Activated CD4-positive, alpha-beta T cell treated with anti-CD3 and anti-CD28 coated beads, Interleukin-2, amount 10 ng/mL, durations not matched to agents 24 days and 14 days (primary cell): ENCODE results near the gene POLR2E. TPM values are rescaled to one million over a fixed set of nuclear protein-coding genes. Genes with fewer than 3 reads are reported as not detected.

Source experiments
- DNase-seq: peaks from one replicate; pipeline ENCODE4 v3.0.0; 2022
- H3K27ac Mint-ChIP-seq: one replicate; pipeline ENCODE4 v1.8.0; 2022; ENCODE audit warnings: mild to moderate bottlenecking, mixed read lengths
- H3K27me3 Mint-ChIP-seq: one replicate; pipeline ENCODE4 v1.8.0; 2022; ENCODE audit warnings: mixed read lengths
- H3K36me3 Mint-ChIP-seq: one replicate; pipeline ENCODE4 v1.8.0; 2022; ENCODE audit warnings: low read depth, mild to moderate bottlenecking, mixed read lengths
- H3K4me1 Mint-ChIP-seq: one replicate; pipeline ENCODE4 v1.8.0; 2021; ENCODE audit warnings: mixed read lengths
- H3K4me3 Mint-ChIP-seq: one replicate; pipeline ENCODE4 v1.8.0; 2022; ENCODE audit warnings: mild to moderate bottlenecking, moderate library complexity, mixed read lengths
- H3K9me3 Mint-ChIP-seq: one replicate; pipeline ENCODE4 v1.8.0; 2021; ENCODE audit warnings: mixed read lengths
- intact Hi-C: fragments of 100-400 bp; cut with micrococcal nuclease; formaldehyde crosslinking; loops from one replicate; pipeline ENCODE4 v1.15.1; 2023
- total RNA-seq: library from RNA; stranded (reverse); gene quantifications from 2 replicates; pipeline ENCODE4 v1.2.3, GENCODE V29; 2022

POLR2E gene
- total RNA-seq, 1 donor from 2014 or later, result 273 TPM

DNA sequence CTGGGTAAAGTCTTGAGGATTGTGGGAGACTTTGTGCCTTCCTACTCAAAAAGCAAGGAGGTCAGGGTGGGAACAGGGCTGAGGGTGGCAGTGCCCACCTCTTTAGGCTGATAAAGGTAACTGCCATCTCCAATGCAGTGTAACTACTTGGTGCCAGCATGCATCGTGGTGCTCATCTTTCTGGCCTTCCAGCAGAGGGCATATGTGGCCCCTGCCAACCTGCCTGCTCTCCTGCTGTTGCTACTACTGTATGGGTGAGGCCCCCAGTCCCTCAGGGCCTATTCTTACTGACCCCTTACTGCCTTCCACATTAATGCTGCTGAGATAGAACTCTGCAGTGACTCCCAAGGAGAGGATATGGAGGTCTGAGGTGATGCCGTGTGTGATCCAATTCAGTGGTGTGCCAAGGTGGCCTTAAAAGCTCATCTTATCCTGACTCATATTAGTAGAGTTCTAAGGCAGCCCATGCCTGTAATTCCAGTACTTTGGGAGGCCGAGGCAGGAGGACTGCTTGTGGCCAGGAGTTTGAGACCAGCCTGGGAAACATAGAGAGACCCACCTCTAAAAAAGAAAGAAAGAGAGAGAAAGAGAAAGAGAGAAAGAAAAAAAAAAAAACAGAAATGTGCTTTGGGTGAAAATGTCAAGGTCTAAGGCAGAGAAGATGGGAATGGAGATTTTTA lies 37.9 kb downstream of the POLR2E start:
- DNase-seq, result peak; percentile 80
- Mint-ChIP-seq H3K27ac (peak overlapping the region; percentile 38), H3K9me3 (no peaks in the 10 kb centered on the region), H3K36me3 (peaks cover 13% of the 10 kb centered on the region), H3K4me1 (peaks cover 16% of the 10 kb centered on the region), H3K4me3 (no peak overlapping the region), H3K27me3 (no peaks in the 10 kb centered on the region)
- intact Hi-C loops, result no loop called here

DNA sequence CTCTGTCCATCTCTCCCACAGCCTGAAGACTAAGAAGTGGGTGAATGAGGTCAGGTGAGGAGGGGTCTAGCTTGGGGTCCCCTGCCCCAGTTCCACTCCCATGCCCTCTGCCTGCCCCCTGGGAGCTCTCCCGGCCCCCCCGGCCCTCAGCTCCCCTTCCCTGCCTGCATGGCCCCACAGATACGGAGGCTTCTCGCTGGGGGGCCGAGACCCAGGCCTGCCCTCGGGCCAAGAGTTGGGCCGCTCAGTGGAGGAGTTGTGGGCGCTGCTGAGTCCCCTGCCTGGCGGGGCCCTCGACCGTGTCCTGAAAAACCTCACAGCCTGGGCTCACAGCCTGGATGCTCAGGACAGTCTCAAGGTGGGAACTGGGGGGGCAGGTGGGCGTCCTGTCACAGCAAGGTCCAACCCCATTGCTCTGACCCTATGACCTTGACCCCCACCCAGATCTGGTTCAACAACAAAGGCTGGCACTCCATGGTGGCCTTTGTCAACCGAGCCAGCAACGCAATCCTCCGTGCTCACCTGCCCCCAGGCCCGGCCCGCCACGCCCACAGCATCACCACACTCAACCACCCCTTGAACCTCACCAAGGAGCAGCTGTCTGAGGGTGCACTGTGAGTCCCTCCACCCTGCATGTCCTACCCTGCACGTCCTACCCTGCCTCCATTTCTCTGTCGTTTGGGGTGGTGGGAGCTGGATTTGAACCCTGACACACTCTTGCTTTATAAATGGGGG lies 39.1 kb downstream of the POLR2E start:
- H3K36me3 Mint-ChIP-seq, result peaks cover 15% of the 10 kb centered on the region
- no peaks in the 10 kb centered on the region for H3K9me3 Mint-ChIP-seq
- no peak for DNase-seq
- H3K27ac Mint-ChIP-seq, result no peak overlapping the region
- no peak overlapping the region for H3K4me3 Mint-ChIP-seq
- no peaks in the 10 kb centered on the region for H3K27me3 Mint-ChIP-seq
- intact Hi-C loops, result no loop called here
- H3K4me1 Mint-ChIP-seq, result peaks cover 15% of the 10 kb centered on the region

DNA sequence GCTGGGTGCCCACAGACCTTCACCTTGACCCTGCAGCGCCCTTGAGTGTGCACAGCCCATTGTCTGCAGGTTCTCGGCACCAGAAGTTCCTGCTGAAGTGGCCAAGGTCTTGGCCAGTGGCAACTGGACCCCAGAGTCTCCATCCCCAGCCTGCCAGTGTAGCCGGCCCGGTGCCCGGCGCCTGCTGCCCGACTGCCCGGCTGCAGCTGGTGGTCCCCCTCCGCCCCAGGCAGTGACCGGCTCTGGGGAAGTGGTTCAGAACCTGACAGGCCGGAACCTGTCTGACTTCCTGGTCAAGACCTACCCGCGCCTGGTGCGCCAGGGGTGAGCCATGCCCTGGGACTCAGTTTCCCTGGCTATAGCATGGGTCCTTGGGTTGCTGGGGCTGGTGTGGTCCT lies 40.1 kb downstream of the POLR2E start:
- no peak overlapping the region for H3K4me3 Mint-ChIP-seq
- H3K4me1 Mint-ChIP-seq, result peaks cover 15% of the 10 kb centered on the region
- H3K27me3 Mint-ChIP-seq, result no peaks in the 10 kb centered on the region
- no peak for DNase-seq
- no peaks in the 10 kb centered on the region for H3K9me3 Mint-ChIP-seq
- H3K27ac Mint-ChIP-seq, result no peak overlapping the region
- intact Hi-C loops, result no loop called here
- peaks cover 15% of the 10 kb centered on the region for H3K36me3 Mint-ChIP-seq

DNA sequence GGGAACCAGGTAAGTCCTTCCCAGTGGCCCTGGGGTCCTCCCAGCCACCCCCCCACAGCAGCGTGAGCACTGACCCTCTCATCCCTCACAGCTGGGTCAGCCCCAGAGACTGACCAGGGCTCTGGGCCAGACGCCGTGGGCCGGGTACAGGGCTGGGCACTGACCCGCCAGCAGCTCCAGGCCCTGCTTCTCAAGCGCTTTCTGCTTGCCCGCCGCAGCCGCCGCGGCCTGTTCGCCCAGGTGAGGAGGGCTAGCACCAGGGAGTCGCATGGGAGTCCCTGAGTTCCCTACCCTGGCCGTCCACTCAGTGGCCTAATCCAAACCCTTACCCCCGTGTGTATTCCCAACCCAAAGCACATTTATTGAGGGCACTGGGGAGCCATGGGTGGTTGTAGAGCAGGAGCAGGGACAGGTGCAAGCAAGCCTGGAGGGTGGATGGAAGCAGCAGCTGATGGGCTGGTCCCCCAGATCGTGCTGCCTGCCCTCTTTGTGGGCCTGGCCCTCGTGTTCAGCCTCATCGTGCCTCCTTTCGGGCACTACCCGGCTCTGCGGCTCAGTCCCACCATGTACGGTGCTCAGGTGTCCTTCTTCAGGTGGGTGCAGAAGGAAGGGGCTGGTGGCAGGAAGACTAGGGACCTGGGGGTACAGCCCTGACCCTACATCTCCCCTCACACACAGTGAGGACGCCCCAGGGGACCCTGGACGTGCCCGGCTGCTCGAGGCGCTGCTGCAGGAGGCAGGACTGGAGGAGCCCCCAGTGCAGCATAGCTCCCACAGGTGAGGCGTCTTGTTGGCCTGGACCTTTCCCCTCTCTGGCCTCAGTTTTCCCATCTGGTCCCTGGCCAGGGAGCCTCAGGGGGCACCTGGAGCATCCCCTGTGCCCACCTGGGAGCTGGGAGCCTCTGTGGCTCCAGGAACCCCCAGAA lies 40.8 kb downstream of the POLR2E start:
- intact Hi-C loops, result no loop called here
- Mint-ChIP-seq H3K4me1 (peaks cover 15% of the 10 kb centered on the region), H3K36me3 (peaks cover 15% of the 10 kb centered on the region), H3K9me3 (no peaks in the 10 kb centered on the region), H3K27ac (no peak overlapping the region), H3K4me3 (no peak overlapping the region), H3K27me3 (no peaks in the 10 kb centered on the region)
- no peak for DNase-seq

DNA sequence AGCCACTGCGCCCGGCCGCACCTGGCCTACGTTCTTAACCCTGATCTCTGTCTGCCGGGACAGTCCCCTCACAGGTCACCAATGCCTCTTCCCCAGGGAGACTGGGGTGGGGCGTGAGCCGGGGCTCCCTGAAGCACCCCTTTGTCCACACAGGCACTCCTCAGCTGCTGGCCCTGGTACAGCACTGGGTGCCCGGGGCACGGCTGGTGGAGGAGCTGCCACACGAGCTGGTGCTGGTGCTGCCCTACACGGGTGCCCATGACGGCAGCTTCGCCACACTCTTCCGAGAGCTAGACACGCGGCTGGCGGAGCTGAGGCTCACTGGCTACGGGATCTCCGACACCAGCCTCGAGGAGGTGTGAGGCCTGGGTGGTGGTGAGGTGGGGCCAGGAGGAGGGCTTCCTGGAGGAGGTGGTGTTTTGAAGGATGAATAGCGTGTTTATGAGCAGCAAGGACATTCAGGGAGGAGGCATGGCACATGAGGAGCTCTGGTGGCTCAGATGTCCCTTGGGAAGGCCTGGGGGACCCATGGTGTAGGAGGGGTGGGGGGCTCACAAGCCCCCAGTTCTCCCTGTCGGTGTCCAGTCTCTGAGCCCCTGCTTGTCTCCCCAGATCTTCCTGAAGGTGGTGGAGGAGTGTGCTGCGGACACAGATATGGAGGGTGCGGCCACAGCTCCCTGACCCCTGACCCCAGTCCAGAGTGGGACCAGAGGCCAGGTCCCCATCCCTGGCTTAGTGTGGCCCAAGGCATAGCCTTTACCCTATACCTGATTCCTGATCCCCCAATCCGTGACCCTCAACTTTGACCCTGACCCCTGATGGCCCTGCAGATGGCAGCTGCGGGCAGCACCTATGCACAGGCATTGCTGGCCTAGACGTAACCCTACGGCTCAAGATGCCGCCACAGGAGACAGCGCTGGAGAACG lies 41.7 kb downstream of the POLR2E start:
- no peaks in the 10 kb centered on the region for H3K9me3 Mint-ChIP-seq
- peaks cover 15% of the 10 kb centered on the region for H3K4me1 Mint-ChIP-seq
- intact Hi-C loops, result no loop called here
- H3K4me3 Mint-ChIP-seq, result no peak overlapping the region
- H3K27ac Mint-ChIP-seq, result peak overlapping the region; percentile 66
- no peaks in the 10 kb centered on the region for H3K27me3 Mint-ChIP-seq
- H3K36me3 Mint-ChIP-seq, result peaks cover 15% of the 10 kb centered on the region
- DNase-seq, result no peak

DNA sequence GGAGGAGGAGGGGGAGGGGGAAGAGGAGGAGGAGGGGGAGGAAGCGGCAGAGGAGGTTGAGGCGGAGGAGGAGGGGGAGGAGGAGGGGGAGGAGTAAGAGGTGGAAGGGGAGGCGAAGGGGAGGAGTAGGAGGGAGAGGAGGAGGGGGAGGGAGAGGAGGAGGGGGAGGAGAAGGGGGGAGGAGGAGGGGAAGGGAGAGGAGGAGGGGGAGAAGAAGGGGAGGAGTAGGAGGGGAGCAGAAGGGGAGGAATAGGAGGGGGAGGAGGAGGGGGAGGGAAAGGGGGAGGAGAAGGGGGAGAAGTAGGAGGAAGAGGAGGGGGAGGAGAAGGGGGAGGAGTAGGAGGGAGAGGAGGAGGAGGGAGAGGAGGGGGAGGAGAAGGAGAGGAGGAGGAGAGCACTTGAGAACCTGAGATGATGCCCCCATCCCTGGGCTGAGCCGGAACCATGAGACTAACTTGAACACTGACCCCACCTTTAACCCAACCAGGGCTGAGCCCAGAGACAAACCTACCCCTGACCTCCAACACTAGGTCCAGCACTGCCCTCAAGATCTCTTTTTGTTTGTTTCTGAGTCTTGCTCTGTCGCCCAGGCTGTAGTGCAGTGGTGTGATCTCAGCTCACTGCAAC lies 42.7 kb downstream of the POLR2E start:
- Mint-ChIP-seq H3K4me3 (no peak overlapping the region), H3K4me1 (peaks cover 10% of the 10 kb centered on the region), H3K9me3 (no peaks in the 10 kb centered on the region), H3K27ac (peak overlapping the region; percentile 66), H3K36me3 (peaks cover 14% of the 10 kb centered on the region), H3K27me3 (no peaks in the 10 kb centered on the region)
- intact Hi-C loops, result no loop called here
- DNase-seq, result no peak

DNA sequence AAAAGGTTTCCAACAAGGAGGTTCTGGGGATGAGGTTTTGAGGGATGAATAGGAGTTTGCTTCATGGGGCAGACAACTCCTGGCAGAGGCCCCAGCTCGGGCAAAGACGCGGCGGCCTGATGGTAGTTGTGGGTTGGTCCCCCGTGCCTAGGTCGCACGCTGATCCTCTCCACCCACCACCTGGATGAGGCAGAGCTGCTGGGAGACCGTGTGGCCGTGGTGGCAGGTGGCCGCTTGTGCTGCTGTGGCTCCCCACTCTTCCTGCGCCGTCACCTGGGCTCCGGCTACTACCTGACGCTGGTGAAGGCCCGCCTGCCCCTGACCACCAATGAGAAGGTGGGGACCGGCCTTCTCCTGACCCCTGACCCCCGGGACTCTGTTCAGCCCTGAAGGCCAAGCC lies 43.4 kb downstream of the POLR2E start:
- intact Hi-C loops, result no loop called here
- Mint-ChIP-seq H3K9me3 (no peaks in the 10 kb centered on the region), H3K27ac (no peak overlapping the region), H3K27me3 (no peaks in the 10 kb centered on the region), H3K36me3 (peaks cover 11% of the 10 kb centered on the region), H3K4me3 (no peak overlapping the region), H3K4me1 (peaks cover 7% of the 10 kb centered on the region)
- no peak for DNase-seq

DNA sequence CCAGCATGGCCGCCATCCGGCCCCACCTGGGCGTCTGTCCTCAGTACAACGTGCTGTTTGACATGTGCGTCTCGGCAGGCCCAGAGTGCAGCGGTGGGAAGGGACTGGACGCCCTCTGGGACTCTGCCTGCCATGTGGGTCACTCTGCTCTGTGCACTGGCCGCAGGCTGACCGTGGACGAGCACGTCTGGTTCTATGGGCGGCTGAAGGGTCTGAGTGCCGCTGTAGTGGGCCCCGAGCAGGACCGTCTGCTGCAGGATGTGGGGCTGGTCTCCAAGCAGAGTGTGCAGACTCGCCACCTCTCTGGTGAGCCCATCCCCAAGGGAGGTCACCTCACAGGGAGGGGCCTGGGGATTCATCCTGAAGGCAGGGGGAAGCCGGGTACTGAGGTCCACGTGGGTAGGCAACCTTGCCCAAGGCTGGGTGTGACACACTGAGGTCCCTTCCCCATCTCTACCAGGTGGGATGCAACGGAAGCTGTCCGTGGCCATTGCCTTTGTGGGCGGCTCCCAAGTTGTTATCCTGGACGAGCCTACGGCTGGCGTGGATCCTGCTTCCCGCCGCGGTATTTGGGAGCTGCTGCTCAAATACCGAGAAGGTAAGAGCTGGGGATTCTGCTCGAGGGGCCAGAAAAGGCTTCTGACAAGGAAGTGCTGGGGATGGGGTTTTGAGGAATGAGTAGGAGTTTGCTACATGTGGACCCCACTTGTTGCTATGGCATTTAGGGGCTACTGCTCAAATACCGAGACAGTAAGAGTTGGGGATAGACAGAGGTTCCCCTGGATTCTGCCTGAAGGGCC lies 44.0 kb downstream of the POLR2E start:
- intact Hi-C loops, result no loop called here
- no peaks in the 10 kb centered on the region for H3K9me3 Mint-ChIP-seq
- no peak for DNase-seq
- H3K4me1 Mint-ChIP-seq, result peaks cover 4% of the 10 kb centered on the region
- H3K4me3 Mint-ChIP-seq, result no peak overlapping the region
- H3K36me3 Mint-ChIP-seq, result peaks cover 5% of the 10 kb centered on the region
- H3K27ac Mint-ChIP-seq, result peak overlapping the region; percentile 6
- no peaks in the 10 kb centered on the region for H3K27me3 Mint-ChIP-seq

DNA sequence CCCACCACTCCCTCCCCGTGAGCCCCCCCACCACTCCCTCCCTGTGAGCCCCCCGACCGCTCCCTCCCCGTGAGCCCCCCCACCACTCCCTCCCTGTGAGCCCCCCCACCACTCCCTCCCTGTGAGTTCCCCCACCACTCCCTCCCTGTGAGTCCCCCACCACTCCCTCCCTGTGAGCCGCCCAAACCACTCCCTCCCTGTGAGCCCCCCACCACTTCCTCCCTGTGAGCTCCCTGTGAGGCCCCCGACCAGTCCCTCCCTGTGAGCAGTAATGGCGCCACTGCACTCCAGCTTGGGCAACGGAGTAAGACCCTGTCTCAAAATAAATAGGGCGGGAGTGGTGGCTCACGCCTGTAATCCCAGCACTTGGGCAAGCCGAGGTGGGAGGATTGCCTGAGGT lies 45.4 kb downstream of the POLR2E start:
- intact Hi-C loops, result no loop called here
- no peaks in the 10 kb centered on the region for H3K9me3 Mint-ChIP-seq
- peaks cover 5% of the 10 kb centered on the region for H3K36me3 Mint-ChIP-seq
- no peak for DNase-seq
- peaks cover 4% of the 10 kb centered on the region for H3K4me1 Mint-ChIP-seq
- no peak overlapping the region for H3K4me3 Mint-ChIP-seq
- no peaks in the 10 kb centered on the region for H3K27me3 Mint-ChIP-seq
- no peak overlapping the region for H3K27ac Mint-ChIP-seq

DNA sequence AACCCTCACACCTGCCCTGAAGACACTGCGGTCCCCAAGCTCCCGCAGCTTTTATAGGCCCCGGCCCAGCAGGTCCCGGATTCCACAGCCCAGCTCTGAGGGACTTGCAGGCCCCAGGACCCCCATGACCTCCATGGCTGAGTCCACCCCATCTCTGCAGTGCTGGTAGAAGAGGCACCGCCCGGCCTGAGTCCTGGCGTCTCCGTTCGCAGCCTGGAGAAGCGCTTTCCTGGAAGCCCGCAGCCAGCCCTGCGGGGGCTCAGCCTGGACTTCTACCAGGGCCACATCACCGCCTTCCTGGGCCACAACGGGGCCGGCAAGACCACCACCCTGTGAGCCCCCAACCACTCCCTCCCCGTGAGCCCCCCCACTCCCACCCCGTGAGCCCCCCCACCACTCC lies 46.1 kb downstream of the POLR2E start:
- Mint-ChIP-seq H3K4me1 (peaks cover 4% of the 10 kb centered on the region), H3K36me3 (peaks cover 5% of the 10 kb centered on the region), H3K27ac (no peak overlapping the region), H3K9me3 (no peaks in the 10 kb centered on the region), H3K4me3 (no peak overlapping the region), H3K27me3 (no peaks in the 10 kb centered on the region)
- DNase-seq, result no peak
- intact Hi-C loops, result no loop called here

DNA sequence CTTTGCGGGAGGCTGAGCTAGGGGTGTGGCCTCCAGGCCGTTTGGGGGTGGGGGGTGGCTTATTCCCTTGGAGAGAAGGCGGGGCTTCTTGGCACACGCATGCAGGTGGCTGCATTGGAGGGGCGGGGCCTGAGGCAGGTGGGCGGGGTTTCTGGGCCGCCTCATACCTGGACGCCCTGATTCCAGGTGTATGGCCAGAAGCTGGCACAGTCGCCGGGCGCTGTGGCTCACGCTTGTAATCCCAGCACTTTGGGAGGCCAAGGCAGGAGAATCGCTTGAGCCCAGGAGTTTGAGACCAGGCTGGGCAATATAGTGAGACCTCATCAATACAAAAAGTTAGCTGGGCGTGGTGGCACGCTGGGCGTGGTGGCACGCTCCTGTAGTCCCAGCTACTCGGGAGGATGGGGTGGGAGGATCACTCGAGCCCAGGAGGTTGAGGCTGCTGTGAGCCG lies 47.5 kb downstream of the POLR2E start:
- peaks cover 2% of the 10 kb centered on the region for H3K4me1 Mint-ChIP-seq
- no peak overlapping the region for H3K27ac Mint-ChIP-seq
- intact Hi-C loops, result no loop called here
- H3K4me3 Mint-ChIP-seq, result no peak overlapping the region
- peaks cover 5% of the 10 kb centered on the region for H3K36me3 Mint-ChIP-seq
- H3K9me3 Mint-ChIP-seq, result no peaks in the 10 kb centered on the region
- DNase-seq, result no peak
- no peaks in the 10 kb centered on the region for H3K27me3 Mint-ChIP-seq
